Astrocyte of the cerebellum (primary cell): Measurements from ENCODE around the gene CDC25C.

Experiments used
- DNase-seq: peaks from one replicate; pipeline ENCODE4 v3.0.0-alpha.2; 2011; ENCODE audit warnings: low read depth
- H3K4me3 ChIP-seq: 2 replicates; pipeline ENCODE4 v1.5.1; 2011; ENCODE audit warnings: mild to moderate bottlenecking, low read depth, low read length, moderate library complexity
- in situ Hi-C: cut with HindIII; loops from 2 replicates; pipeline ENCODE4 v1.10.0; 2017; ENCODE audit warnings: low sequenced_read_pairs
- TF ChIP-seq, protein P1 (sequence below): IDR thresholded peaks from 2 replicates; pipeline ENCODE4 v1.5.1; 2012; ENCODE audit warnings: low read length, low read depth, moderate library complexity, mild to moderate bottlenecking; ENCODE audit errors: missing control alignments

The CDC25C gene

GRCh38 chr5:138331449-138332368 is at the start of gene CDC25C:
TSS of gene CDC25C (minus strand) at chr5:138331804. CDS start at chr5:138331180, 624 bp downstream.
- peak; percentile 98 for DNase-seq
- TF ChIP-seq, protein P1, sequence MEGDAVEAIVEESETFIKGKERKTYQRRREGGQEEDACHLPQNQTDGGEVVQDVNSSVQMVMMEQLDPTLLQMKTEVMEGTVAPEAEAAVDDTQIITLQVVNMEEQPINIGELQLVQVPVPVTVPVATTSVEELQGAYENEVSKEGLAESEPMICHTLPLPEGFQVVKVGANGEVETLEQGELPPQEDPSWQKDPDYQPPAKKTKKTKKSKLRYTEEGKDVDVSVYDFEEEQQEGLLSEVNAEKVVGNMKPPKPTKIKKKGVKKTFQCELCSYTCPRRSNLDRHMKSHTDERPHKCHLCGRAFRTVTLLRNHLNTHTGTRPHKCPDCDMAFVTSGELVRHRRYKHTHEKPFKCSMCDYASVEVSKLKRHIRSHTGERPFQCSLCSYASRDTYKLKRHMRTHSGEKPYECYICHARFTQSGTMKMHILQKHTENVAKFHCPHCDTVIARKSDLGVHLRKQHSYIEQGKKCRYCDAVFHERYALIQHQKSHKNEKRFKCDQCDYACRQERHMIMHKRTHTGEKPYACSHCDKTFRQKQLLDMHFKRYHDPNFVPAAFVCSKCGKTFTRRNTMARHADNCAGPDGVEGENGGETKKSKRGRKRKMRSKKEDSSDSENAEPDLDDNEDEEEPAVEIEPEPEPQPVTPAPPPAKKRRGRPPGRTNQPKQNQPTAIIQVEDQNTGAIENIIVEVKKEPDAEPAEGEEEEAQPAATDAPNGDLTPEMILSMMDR = no peak
- in situ Hi-C loops = no loop called here
- H3K4me3 ChIP-seq = peak within 1 kb of the TSS; percentile 70

DNA sequence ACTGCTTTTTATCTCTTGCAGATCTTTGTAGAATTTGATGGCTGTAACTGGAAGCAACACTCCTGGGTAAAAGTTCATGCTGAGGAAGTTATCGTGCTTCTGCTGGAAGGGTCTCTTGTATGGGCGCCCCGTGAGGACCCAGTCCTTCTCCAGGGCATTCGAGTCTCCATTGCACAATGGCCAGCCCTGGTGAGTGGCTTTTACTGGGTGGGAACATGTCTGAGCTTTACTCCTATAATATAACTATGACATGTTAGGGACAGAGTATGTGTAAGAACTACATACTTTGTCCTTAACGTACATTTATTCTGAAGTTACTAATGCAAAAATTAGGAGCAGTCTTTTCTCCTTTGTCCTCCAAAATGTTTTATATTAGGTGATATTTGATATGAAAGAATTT is 41.0 kb upstream of the CDC25C start:
- in situ Hi-C loops = no loop called here
- H3K4me3 ChIP-seq = no peak overlapping the region
- TF ChIP-seq, protein P1 = no peak
- no peak for DNase-seq

DNA sequence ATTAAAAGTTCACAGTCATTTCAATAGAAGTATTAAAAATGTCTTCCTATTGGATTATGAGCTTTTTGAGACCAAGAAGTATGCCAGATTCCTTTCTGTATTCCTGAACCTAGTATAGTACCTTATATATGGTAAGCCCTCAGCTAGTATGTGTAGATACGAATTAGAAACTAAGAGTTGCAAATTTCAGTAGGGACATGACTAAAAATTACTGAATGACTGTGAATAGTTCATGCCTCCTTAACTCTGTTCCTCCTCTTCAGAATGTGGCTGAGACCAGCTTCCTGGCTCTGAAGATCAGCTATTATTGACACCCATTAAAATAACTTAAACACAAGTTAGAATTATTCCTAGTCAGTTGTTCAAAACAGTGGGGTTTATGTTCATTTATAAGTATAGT is 40.6 kb upstream of the CDC25C start:
- TF ChIP-seq, protein P1 = no peak
- no peak for DNase-seq
- in situ Hi-C loops = no loop called here
- H3K4me3 ChIP-seq = no peak overlapping the region

- TF ChIP-seq, protein P1 = no peak
- DNase-seq = no peak
- in situ Hi-C loops = no loop called here
- no peak overlapping the region for H3K4me3 ChIP-seq
Measured at GRCh38 chr5:138371454-138371853, 39.9 kb upstream of the CDC25C start.

- H3K4me3 ChIP-seq = no peak overlapping the region
- TF ChIP-seq, protein P1 = no peak
- DNase-seq = no peak
- in situ Hi-C loops = no loop called here
Measured at GRCh38 chr5:138370537-138370936, 38.9 kb upstream of the CDC25C start.

DNA sequence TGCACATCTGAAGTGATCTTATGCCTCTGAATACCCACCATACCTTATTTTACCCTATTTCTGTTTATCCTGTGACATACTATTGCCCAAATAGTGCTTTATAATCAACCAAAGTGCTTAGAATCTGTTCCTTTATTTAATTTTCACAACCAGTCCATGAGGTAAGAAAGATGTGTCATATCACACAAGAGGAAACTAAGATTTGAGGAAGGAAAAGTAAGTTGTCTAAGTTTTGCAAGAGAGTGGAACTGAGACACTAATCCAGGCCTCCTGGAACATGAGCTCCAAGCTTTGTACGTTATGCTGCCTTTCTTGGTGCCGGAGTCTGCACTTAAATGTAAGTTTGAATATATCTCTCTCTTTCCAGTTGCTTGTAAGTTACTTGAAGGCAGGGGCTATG is 38.1 kb upstream of the CDC25C start:
- in situ Hi-C loops = no loop called here
- H3K4me3 ChIP-seq = no peak overlapping the region
- TF ChIP-seq, protein P1 = no peak
- no peak for DNase-seq
